K562 (cell line): ENCODE data around the gene PLXNB2. TPM values are rescaled to one million over a fixed set of nuclear protein-coding genes. Genes with fewer than 3 reads are reported as not detected.

Source experiments
- CTCFL ChIP-seq: IDR thresholded peaks from 2 replicates; pipeline ENCODE4 v1.6.1; 2011; ENCODE audit warnings: borderline replicate concordance, low read depth, mild to moderate bottlenecking, moderate library complexity, low read length; ENCODE audit not compliant: insufficient read depth, poor library complexity, severe bottlenecking
- HNRNPLL ChIP-seq: fragments of 200-400 bp; formaldehyde crosslinking; IDR thresholded peaks from 2 replicates; pipeline ENCODE4 v1.6.1; 2017; ENCODE audit warnings: low read length, low read depth, mild to moderate bottlenecking; ENCODE audit not compliant: poor library complexity, severe bottlenecking
- KDM1A ChIP-seq, 2 experiments: fragments of 450-650 bp; IDR thresholded peaks; 2 replicates each; pipeline ENCODE4 v1.6.1; 2016; ENCODE audit warnings: mild to moderate bottlenecking in 2 of 2
- POLR2G ChIP-seq: fragments of 200-400 bp; formaldehyde crosslinking; IDR thresholded peaks from 2 replicates; pipeline ENCODE4 v1.6.1; 2017; ENCODE audit warnings: low read depth, mild to moderate bottlenecking, antibody characterized with exemption, low read length, moderate library complexity
- SMARCC2 ChIP-seq: fragments of 450-650 bp; IDR thresholded peaks from 2 replicates; pipeline ENCODE4 v1.6.1; 2017; ENCODE audit warnings: antibody characterized with exemption, moderate library complexity, mild to moderate bottlenecking, low read depth
- SRSF1 ChIP-seq: fragments of 200-400 bp; formaldehyde crosslinking; IDR thresholded peaks from 2 replicates; pipeline ENCODE4 v1.6.1; 2017; ENCODE audit warnings: mild to moderate bottlenecking, low read depth, low read length, moderate library complexity
- ZNF217 ChIP-seq: sonication (generic); formaldehyde crosslinking; IDR thresholded peaks from 2 replicates; pipeline ENCODE4 v1.8.0; 2022; ENCODE audit warnings: mild to moderate bottlenecking, missing genetic modification reagents
- ZNF584 ChIP-seq: fragments of 200-800 bp; sonication (Bioruptor generic); IDR thresholded peaks from 2 replicates; pipeline ENCODE4 v1.6.1; 2016; ENCODE audit warnings: low read depth, mild to moderate bottlenecking, missing genetic modification characterization, missing compliant biosample characterization
- polyA plus RNA-seq, 8 experiments: library from polyadenylated mRNA; depleted of rRNA in 4 of 8; stranded (reverse) in 5 of 8; unstranded in 3 of 8; fragments of >200 nt; fragmentation: Nextera tagmentation in 2 of 8; fragmentation: Illumina TruSeq in 1 of 8; extraction: Ambion mirVana in 2 of 8; extraction: Trizol in 1 of 8; gene quantifications; 2 replicates each; pipeline versions ENCODE4 v1.2.1 to v1.2.3, GENCODE V29; 2011 to 2014; ENCODE audit warnings: inconsistent platforms in 1 of 8, missing spikeins in 1 of 8
- total RNA-seq, 7 experiments: library from RNA; depleted of rRNA in 6 of 7; stranded (reverse); fragments of >200 nt in 6 of 7; fragmentation: Illumina TruSeq in 2 of 7; extraction: Trizol in 2 of 7; gene quantifications; 2 replicates each; pipeline versions ENCODE4 v1.2.1 to v1.2.3, GENCODE V29; 2011 to 2021; ENCODE audit warnings: low replicate concordance in 1 of 7

PLXNB2 gene
- total and polyA plus RNA-seq, 9 of the 15 experiments (the other 6 are each of a cell fraction or from before 2014, with no cell fraction given): 0.15 to 45.1 (median 13.6) TPM

GRCh38 chr22:50307890-50308596 lies 597 bp upstream of the PLXNB2 start (continued):
- TF ChIP-seq ZNF584 (CRISPR knock-in tag): no peak
- peak; percentile 40 for TF ChIP-seq POLR2G
- TF ChIP-seq HNRNPLL: no peak
- no peak for TF ChIP-seq CTCFL
- peak in 1 of 2 experiments; percentile 79; a peak in 1 of 4 replicates for TF ChIP-seq KDM1A (IDR thresholded peaks at IDR 0.05)
- no peak for TF ChIP-seq SRSF1
- TF ChIP-seq ZNF217 (CRISPR knock-in tag): no peak
- no peak for TF ChIP-seq SMARCC2
